GM18868 (cell line): Measurements from ENCODE around the gene KHK.

ENCODE experiments used
- ATAC-seq: cut with Tn5 transposase; IDR thresholded peaks from one replicate; pipeline ENCODE4 v1.9.1; 2021; ENCODE audit warnings: mild to moderate bottlenecking, moderate library complexity; ENCODE audit not compliant: unreplicated experiment

Gene KHK

GRCh38 chr2:27080603-27080936, 6.0 kb upstream of the KHK start:
- no peak for ATAC-seq

DNA sequence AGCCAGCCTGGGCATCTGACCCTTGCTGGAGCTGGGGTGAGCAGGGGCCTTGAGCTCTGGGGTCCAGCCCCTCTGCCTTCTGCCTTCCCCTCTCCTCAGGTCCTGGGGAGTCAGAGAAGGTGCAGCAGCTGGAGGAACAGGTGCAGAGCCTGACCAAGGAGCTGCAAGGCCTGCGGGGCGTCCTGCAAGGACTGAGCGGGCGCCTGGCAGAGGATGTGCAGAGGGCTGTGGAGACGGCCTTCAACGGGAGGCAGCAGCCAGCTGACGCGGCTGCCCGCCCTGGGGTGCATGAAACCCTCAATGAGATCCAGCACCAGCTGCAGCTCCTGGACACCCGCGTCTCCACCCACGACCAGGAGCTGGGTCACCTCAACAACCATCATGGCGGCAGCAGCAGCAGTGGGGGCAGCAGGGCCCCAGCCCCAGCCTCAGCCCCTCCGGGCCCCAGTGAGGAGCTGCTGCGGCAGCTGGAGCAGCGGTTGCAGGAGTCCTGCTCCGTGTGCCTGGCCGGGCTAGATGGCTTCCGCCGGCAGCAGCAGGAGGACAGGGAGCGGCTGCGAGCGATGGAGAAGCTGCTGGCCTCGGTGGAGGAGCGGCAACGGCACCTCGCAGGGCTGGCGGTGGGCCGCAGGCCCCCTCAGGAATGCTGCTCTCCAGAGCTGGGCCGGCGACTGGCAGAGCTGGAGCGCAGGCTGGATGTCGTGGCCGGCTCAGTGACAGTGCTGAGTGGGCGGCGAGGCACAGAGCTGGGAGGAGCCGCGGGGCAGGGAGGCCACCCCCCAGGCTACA, 4.4 kb upstream of the KHK start:
- ATAC-seq, result no peak

DNA sequence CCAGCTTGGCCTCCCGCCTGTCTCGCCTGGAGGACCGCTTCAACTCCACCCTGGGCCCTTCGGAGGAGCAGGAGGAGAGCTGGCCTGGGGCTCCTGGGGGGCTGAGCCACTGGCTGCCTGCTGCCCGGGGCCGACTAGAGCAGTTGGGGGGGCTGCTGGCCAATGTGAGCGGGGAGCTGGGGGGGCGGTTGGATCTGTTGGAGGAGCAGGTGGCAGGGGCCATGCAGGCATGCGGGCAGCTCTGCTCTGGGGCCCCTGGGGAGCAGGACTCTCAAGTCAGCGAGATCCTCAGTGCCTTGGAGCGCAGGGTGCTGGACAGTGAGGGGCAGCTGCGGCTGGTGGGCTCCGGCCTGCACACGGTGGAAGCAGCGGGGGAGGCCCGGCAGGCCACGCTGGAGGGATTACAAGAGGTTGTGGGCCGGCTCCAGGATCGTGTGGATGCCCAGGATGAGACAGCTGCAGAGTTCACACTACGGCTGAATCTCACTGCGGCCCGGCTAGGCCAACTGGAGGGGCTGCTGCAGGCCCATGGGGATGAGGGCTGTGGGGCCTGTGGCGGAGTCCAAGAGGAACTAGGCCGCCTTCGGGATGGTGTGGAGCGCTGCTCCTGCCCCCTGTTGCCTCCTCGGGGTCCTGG, 3.7 kb upstream of the KHK start:
- no peak for ATAC-seq

GRCh38 chr2:27083410-27084296, 2.9 kb upstream of the KHK start:
- no peak for ATAC-seq

- ATAC-seq, result no peak
Observed at GRCh38 chr2:27084297-27085061, 2.1 kb upstream of the KHK start.

- ATAC-seq, result no peak
Observed at GRCh38 chr2:27085062-27085672, 1.4 kb upstream of the KHK start.

- no peak for ATAC-seq
Observed at GRCh38 chr2:27085673-27086089, 891 bp upstream of the KHK start.

DNA sequence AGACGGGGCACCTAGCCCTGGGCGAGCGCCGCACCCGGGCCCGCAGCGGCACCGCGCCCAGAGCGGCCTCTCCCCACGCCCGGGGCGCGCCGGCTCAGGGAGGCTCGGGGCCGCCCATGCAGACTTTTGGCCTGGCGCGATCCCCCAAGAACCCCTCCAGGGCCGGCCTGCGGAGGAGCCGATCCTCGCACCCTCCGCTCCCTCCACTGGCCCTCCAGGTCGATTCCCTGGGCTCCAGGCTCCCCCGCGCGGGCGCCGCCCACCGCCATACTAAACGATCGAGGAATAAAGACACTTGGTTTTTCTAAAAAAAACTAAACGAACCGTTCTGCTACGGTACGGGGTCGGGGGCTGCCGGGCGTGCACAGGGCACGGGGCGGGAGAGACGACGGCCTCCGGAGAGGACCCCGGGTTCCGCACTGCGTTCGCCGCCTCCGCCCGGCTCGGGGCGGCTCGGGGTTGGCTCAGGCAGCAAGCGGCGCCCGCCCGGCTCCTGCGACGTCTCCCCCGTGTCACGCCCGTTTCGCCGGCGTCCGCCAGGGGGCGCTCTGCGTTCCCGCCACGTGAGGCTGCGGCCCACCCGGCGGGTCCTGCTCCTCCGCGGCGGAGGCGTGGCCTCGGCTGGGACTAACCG, 365 bp upstream of the KHK start:
- peak; percentile 86 for ATAC-seq

- no peak for ATAC-seq
Observed at GRCh38 chr2:27087823-27088410, 1.3 kb downstream of the KHK start.

DNA sequence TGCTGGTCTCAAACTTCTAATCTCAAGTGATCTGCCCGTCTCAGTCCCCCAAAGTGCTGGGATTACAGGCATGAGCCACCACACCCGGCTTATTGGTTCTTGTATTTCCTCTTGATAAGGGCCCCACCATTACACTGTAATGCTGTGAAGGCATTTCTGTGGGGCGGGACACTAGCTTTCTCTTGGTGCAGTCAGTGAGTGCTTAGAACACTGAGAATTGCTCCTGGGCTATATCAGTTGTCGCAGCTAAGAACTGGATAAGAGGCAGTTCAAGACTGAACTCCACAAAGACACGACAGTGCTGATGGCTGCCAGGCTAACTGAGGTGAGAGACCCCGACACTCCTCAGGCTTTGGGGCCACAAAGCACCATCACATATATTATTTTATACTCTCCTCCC, 2.1 kb downstream of the KHK start:
- ATAC-seq, result no peak

DNA sequence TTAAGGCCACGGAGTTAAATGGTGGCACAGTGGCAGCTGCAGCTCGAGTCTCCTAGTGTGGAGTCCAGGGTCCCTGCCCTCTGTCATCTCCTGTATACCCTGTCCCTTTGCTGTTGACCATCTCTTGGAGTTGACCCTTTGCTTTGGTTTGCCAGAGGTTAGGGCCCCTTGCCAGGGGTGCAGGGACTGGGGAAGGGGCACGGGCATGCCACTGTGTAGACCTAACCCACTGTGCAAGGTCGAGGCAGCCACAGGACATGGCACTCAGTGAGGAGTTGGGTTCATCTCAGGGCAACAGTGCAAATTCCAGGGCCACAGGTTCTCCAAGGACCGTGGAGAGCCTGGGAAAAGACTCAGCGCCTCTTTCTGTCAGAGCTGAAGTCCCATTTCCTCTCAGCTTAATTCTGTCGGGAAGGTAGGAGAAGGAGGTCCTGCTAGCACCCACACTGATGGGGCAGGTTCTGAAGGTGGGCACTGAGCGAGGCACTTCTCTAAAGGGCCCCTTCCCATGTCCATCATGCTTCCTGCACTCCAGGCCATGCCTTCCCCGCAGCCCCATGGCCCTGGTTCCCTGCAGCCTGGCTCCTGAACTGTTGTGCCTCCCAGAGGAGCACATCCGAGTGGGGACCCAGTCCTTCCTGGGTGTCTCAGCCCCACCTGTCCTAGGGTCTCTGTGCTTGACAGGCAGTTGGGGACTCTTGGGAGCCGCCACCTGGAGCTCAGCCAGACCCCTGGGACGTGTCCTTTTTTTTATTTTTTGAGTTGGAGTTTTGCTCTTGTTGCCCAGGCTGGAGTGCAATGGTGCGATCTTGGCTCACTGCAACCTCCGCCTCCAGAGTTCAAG, 2.8 kb downstream of the KHK start:
- ATAC-seq, result no peak

GRCh38 chr2:27091746-27092695, 5.4 kb downstream of the KHK start:
- no peak for ATAC-seq

- ATAC-seq, result no peak
Observed at GRCh38 chr2:27092696-27093429, 6.3 kb downstream of the KHK start.

- ATAC-seq, result no peak
Observed at GRCh38 chr2:27093430-27094352, 7.1 kb downstream of the KHK start.

DNA sequence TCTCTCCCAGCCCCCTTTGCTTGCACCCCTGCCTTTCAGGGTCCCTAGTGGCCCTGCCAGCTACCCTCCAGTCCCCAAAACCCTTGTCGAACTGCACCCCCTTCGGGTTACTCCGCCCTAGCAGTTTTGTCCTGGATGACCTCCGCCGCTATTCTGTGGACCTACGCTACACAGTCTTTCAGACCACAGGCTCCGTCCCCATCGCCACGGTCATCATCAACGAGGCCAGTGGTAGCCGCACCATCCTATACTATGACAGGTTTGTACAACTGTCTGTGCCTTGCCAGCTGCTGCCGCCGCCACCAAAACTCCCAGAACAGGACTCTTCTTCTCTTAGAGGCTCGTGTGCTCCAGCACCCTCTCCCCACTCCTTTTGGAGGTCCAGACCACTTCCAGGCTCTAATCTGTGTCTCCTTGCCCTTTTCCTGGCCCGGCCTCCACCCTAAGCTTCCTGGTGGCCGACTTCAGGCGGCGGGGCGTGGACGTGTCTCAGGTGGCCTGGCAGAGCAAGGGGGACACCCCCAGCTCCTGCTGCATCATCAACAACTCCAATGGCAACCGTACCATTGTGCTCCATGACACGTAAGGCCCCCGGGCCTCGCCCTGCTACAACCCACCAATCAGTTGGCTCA, 7.9 kb downstream of the KHK start:
- ATAC-seq, result no peak

- no peak for ATAC-seq
Observed at GRCh38 chr2:27095427-27095744, 8.8 kb downstream of the KHK start.
